ENCODE measurements around the gene MBD3L5.
"Not testable (repeated sequence)": the region's sequence is repeated elsewhere in the genome, so short reads cannot be mapped to it uniquely, and the experiment has no call there.

MBD3L5 gene

GRCh38 chr19:7030278-7030677 lies at the start of gene MBD3L5:
Gene MBD3L5, plus strand, starts transcription at chr19:7030578. Its CDS starts 34 bp downstream, at chr19:7030612.
- not testable (repeated sequence) for DNase-seq (ENCODE audit: low read depth); H3K4me3 ChIP-seq (ENCODE audit: low read length)

- no peak overlapping the region for H3K4me3 ChIP-seq (ENCODE audit: low read length)
- TF ChIP-seq CTCF (conservative IDR thresholded peaks at IDR 0.05; ENCODE audit: low read depth, low read length), result no peak
- no peak for DNase-seq (ENCODE audit: low read depth)
These were observed 46.9 kb upstream of the MBD3L5 start for GRCh38 chr19:6983448-6983847.

- H3K4me3 ChIP-seq (ENCODE audit: low read length), result no peak overlapping the region
- TF ChIP-seq CTCF (conservative IDR thresholded peaks at IDR 0.05; ENCODE audit: low read depth, low read length), result no peak
- DNase-seq (ENCODE audit: low read depth), result no peak
These were observed 42.5 kb upstream of the MBD3L5 start for GRCh38 chr19:6987850-6988249.

GRCh38 chr19:6988257-6988656 lies 42.1 kb upstream of the MBD3L5 start:
- no peak for TF ChIP-seq CTCF (conservative IDR thresholded peaks at IDR 0.05; ENCODE audit: low read depth, low read length)

GRCh38 chr19:6995054-6995453 lies 35.3 kb upstream of the MBD3L5 start:
- DNase-seq (ENCODE audit: low read depth), result no peak

More at GRCh38 chr19:6988257-6988656, 42.1 kb upstream of the MBD3L5 start:
- DNase-seq (ENCODE audit: low read depth), result no peak
- H3K4me3 ChIP-seq (ENCODE audit: low read length), result no peak overlapping the region

GRCh38 chr19:6996810-6997209 lies 33.6 kb upstream of the MBD3L5 start:
- DNase-seq (ENCODE audit: low read depth), result no peak
- no peak for TF ChIP-seq CTCF (conservative IDR thresholded peaks at IDR 0.05; ENCODE audit: low read depth, low read length)
- no peak overlapping the region for H3K4me3 ChIP-seq (ENCODE audit: low read length)

More at GRCh38 chr19:6995054-6995453, 35.3 kb upstream of the MBD3L5 start:
- H3K4me3 ChIP-seq (ENCODE audit: low read length), result no peak overlapping the region
- TF ChIP-seq CTCF (conservative IDR thresholded peaks at IDR 0.05; ENCODE audit: low read depth, low read length), result no peak

- TF ChIP-seq CTCF (conservative IDR thresholded peaks at IDR 0.05; ENCODE audit: low read depth, low read length), result no peak
- no peak overlapping the region for H3K4me3 ChIP-seq (ENCODE audit: low read length)
- no peak for DNase-seq (ENCODE audit: low read depth)
These were observed 32.5 kb upstream of the MBD3L5 start for GRCh38 chr19:6997679-6998445.

Data from retinal pigment epithelial cell (primary cell).